Parathyroid adenoma (tissue), 2 donors: ENCODE measurements around the gene SMIM20.
A peak's percentile ranks its signal among the peaks of the same experiment; 100 is the strongest.

Experiments
- H2AFZ ChIP-seq: fragments of 300-600 bp; sonication (generic); one replicate; pipeline ENCODE4 v1.7.0; 2017; ENCODE audit warnings: antibody characterized with exemption, mild to moderate bottlenecking
- H3K27ac ChIP-seq: fragments of 300-600 bp; sonication (generic); one replicate; pipeline ENCODE4 v1.7.0; 2017
- H3K27me3 ChIP-seq: fragments of 300-600 bp; sonication (generic); one replicate; pipeline ENCODE4 v1.7.0; 2017; ENCODE audit warnings: low read length; ENCODE audit not compliant: control insufficient read depth, insufficient read depth
- H3K36me3 ChIP-seq: fragments of 300-600 bp; sonication (generic); one replicate; pipeline ENCODE4 v1.7.0; 2017; ENCODE audit warnings: low read length; ENCODE audit not compliant: control insufficient read depth, insufficient read depth
- H3K4me1 ChIP-seq: fragments of 300-600 bp; sonication (generic); one replicate; pipeline ENCODE4 v1.7.0; 2017; ENCODE audit warnings: control low read depth
- H3K4me2 ChIP-seq: fragments of 300-600 bp; sonication (generic); one replicate; pipeline ENCODE4 v1.7.0; 2017; ENCODE audit warnings: low read length
- H3K4me3 ChIP-seq: fragments of 300-600 bp; sonication (generic); one replicate; pipeline ENCODE4 v1.7.0; 2017; ENCODE audit warnings: low read depth, low read length
- H3K79me2 ChIP-seq: fragments of 300-600 bp; sonication (generic); one replicate; pipeline ENCODE4 v1.7.0; 2017; ENCODE audit warnings: control low read depth
- H3K9ac ChIP-seq: fragments of 300-600 bp; sonication (generic); one replicate; pipeline ENCODE4 v1.7.0; 2017; ENCODE audit warnings: mild to moderate bottlenecking
- H3K9me3 ChIP-seq: fragments of 300-600 bp; sonication (generic); one replicate; pipeline ENCODE4 v1.7.0; 2017; ENCODE audit warnings: low read length; ENCODE audit not compliant: control insufficient read depth
- TF ChIP-seq, protein P1 (sequence below): fragments of 300-600 bp; sonication (generic); IDR thresholded peaks from one replicate; pipeline ENCODE4 v1.7.0; 2017; ENCODE audit warnings: antibody characterized with exemption, mild to moderate bottlenecking
- donor health status: primary hyperparathyroidism.

SMIM20 gene

GRCh38 chr4:25936696-25937095 lies 22.7 kb downstream of the SMIM20 start:
- no peaks in the 10 kb centered on the region for H3K27me3 ChIP-seq
- H3K4me2 ChIP-seq, result no peak overlapping the region
- TF ChIP-seq, protein P1, sequence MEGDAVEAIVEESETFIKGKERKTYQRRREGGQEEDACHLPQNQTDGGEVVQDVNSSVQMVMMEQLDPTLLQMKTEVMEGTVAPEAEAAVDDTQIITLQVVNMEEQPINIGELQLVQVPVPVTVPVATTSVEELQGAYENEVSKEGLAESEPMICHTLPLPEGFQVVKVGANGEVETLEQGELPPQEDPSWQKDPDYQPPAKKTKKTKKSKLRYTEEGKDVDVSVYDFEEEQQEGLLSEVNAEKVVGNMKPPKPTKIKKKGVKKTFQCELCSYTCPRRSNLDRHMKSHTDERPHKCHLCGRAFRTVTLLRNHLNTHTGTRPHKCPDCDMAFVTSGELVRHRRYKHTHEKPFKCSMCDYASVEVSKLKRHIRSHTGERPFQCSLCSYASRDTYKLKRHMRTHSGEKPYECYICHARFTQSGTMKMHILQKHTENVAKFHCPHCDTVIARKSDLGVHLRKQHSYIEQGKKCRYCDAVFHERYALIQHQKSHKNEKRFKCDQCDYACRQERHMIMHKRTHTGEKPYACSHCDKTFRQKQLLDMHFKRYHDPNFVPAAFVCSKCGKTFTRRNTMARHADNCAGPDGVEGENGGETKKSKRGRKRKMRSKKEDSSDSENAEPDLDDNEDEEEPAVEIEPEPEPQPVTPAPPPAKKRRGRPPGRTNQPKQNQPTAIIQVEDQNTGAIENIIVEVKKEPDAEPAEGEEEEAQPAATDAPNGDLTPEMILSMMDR, result no peak
- no peak overlapping the region for H3K4me3 ChIP-seq
- no peaks in the 10 kb centered on the region for H3K9me3 ChIP-seq
- H3K4me1 ChIP-seq, result no peaks in the 10 kb centered on the region
- no peak overlapping the region for H3K27ac ChIP-seq
- H3K9ac ChIP-seq, result no peak overlapping the region
- H3K36me3 ChIP-seq, result no peaks in the 10 kb centered on the region
- no peaks in the 10 kb centered on the region for H3K79me2 ChIP-seq
- no peak overlapping the region for H2AFZ ChIP-seq

GRCh38 chr4:25937801-25938200 lies 23.8 kb downstream of the SMIM20 start:
- Histone ChIP-seq H3K4me2 (no peak overlapping the region), H2AFZ (peak overlapping the region; percentile 8), H3K4me1 (no peaks in the 10 kb centered on the region), H3K4me3 (no peak overlapping the region), H3K27ac (no peak overlapping the region), H3K9ac (no peak overlapping the region), H3K27me3 (no peaks in the 10 kb centered on the region), H3K36me3 (no peaks in the 10 kb centered on the region), H3K79me2 (no peaks in the 10 kb centered on the region), H3K9me3 (no peaks in the 10 kb centered on the region)
- TF ChIP-seq, protein P1, result no peak

DNA sequence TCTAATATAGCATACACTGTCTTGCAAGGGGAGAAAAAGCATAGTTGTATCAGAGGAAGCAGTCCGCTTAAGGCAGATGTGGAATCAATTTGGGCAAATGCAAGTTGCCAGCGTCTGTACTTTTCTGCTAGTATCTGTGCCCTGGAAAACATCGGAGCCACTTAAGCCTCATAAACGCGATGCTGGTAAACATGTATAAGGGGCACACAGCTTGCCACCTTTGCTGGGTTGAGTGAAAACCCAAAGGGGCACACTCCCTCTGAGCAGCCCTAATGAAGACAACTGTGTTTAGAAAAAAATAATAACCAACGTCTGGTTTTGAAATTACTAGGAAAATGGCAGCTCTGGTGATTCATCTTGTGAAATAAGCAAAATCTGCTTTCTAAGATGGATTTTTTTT lies 24.3 kb downstream of the SMIM20 start:
- Histone ChIP-seq H3K9me3 (no peaks in the 10 kb centered on the region), H3K27ac (no peak overlapping the region), H3K4me3 (no peak overlapping the region), H3K9ac (no peak overlapping the region), H2AFZ (no peak overlapping the region), H3K4me2 (no peak overlapping the region), H3K4me1 (no peaks in the 10 kb centered on the region), H3K27me3 (no peaks in the 10 kb centered on the region), H3K36me3 (no peaks in the 10 kb centered on the region), H3K79me2 (no peaks in the 10 kb centered on the region)
- TF ChIP-seq, protein P1, result no peak

GRCh38 chr4:25938787-25939186 lies 24.8 kb downstream of the SMIM20 start:
- Histone ChIP-seq H2AFZ (no peak overlapping the region), H3K4me2 (no peak overlapping the region), H3K4me3 (no peak overlapping the region), H3K9ac (no peak overlapping the region), H3K27me3 (no peaks in the 10 kb centered on the region), H3K79me2 (no peaks in the 10 kb centered on the region), H3K4me1 (no peaks in the 10 kb centered on the region), H3K27ac (no peak overlapping the region), H3K9me3 (no peaks in the 10 kb centered on the region), H3K36me3 (no peaks in the 10 kb centered on the region)
- TF ChIP-seq, protein P1, result no peak

GRCh38 chr4:25939330-25939729 lies 25.3 kb downstream of the SMIM20 start:
- Histone ChIP-seq H3K4me3 (no peak overlapping the region), H3K79me2 (no peaks in the 10 kb centered on the region), H3K9ac (no peak overlapping the region), H2AFZ (no peak overlapping the region), H3K4me1 (no peaks in the 10 kb centered on the region), H3K4me2 (no peak overlapping the region), H3K36me3 (no peaks in the 10 kb centered on the region), H3K9me3 (no peaks in the 10 kb centered on the region), H3K27me3 (no peaks in the 10 kb centered on the region), H3K27ac (no peak overlapping the region)
- TF ChIP-seq, protein P1, result no peak
